Lung microvascular endothelial cell (primary cell): ENCODE data around the gene SORL1. TPM values are rescaled to one million over a fixed set of nuclear protein-coding genes. Genes with fewer than 3 reads are reported as not detected.

Experiments
- DNase-seq, 2 donors: peaks; one replicate each; pipeline versions ENCODE4 v3.0.0 to v3.0.0-alpha.2; 2010; ENCODE audit warnings: low read depth in 2 of 2
- total RNA-seq: library from RNA; depleted of rRNA; stranded (reverse); fragments of >200 nt; gene quantifications from 2 replicates; pipeline ENCODE4 v1.2.1, GENCODE V29; 2014

Gene SORL1
- total RNA-seq, 1 donor from 2014 or later: under 0.01 TPM

- peak; percentile 89 to 90 for DNase-seq
These were observed 203.6 kb downstream of the SORL1 start for GRCh38 chr11:121655537-121656327.

DNA sequence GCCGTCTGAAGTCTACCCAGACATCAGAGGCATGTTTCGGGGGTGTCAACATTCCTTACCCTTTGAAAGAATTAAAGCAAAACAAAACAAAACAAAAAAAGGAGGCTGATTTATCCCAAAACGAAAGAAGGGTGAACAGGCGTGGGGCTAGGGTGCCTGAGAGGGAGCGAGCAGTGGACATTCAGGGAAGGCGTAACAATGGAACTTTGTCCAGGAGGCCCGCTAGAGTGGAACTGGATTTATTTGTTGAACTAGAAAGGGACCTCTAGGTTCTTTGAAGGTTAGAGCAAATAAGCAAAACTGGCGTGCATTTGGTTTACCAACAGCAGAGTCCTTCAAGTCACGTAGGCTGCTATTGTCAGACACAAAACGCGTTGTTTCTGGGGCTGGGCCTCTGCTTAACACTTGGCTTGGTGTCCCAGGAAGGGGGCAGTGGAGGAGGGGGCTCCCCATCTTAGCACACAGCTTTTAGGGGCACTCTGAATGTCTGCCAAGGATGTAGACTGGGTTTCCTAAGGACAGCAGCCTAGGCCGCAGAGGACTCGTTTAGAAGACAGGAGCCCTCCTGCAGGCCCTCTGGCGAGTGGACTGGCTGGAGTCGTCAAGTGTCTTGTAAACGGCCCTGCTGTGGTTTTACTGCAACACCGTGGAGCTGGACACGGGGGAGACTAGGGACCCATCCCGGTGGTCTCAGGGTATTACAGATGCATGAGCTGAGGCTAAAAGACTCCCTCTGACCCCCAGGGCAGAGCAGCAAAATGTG, 204.4 kb downstream of the SORL1 start:
- DNase-seq: no peak

- DNase-seq: no peak
These were observed 205.0 kb downstream of the SORL1 start for GRCh38 chr11:121657146-121657545.

DNA sequence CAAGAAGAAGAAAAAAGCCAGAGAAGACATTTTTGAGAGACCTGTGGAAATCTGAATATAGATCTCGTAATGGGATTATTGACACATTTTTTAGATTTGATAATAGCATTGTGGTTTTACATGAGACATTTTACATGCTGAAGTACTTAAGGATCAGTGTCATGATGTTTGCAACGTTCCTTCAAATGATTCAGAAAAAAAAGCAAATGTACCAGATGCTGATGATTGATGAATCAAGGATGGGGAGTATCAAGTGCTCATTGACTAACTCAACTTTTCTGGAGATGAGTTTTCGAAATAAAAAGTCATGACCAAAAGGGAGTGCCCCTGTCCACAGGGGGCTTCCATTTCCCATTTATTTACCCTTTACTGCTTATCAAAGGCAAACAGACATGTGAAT, 207.7 kb downstream of the SORL1 start:
- no peak for DNase-seq

DNA sequence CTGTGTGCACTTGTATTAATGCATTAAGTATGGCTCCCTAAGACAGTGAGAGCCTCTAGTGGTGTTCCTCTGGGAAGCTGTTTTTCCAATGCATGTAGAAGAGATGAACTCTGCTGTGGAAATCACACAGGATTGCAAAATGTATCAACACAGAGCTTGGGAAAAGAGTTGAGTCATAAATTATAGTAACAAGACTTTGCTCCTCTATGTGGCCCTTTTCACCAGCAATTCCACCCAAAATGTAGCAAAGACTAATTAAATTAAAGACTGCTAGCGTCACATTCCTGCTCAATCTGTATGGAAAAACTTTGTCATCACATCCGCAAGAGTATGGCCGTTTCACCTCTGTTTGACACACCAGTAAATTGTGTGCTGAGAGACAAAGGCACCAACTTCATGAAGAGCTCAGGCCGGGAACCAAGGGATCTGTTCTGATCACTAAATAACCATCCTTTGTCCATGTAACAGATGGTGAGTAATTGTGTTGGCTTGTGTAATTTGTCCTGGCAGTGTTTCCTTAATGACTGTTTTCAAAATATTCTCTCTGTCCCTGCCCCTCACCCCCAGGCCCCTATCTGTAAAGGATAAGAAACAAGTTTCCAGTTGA, 209.9 kb downstream of the SORL1 start:
- DNase-seq: peak in 1 of 2 donors; percentile 9

GRCh38 chr11:121664144-121664543, 212.0 kb downstream of the SORL1 start:
- no peak for DNase-seq

DNA sequence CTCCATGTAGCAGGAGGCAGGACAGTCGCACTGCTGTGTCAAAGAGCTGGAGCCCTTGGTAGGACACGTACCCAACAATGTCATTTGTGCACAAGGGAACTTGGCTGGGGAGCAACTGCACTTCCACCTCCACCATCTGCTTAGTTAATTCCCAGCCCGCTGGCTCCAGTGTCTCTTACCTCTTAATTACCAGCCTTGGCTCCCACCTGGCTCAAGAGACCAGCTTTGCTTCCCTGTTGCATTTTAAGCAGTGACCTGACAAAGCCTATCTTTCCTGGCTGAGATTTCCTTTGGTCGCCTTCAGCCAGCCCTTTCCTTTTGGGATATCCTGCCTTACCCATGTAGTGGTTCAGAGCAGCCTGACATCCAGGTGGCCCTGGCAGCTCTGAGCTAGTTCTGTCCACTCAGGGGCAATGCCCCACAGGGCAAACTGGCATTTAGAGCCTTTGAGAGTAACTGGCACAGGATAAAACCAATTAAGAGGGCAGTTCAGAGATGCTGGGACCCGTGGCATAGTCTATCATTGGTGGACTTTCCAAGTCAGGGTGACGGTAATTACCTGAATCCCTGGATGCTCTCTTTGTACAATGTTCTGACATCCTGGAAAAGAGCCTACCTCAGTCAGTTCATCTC, 213.2 kb downstream of the SORL1 start:
- DNase-seq: no peak

GRCh38 chr11:121667836-121668235, 215.7 kb downstream of the SORL1 start:
- DNase-seq: no peak

DNA sequence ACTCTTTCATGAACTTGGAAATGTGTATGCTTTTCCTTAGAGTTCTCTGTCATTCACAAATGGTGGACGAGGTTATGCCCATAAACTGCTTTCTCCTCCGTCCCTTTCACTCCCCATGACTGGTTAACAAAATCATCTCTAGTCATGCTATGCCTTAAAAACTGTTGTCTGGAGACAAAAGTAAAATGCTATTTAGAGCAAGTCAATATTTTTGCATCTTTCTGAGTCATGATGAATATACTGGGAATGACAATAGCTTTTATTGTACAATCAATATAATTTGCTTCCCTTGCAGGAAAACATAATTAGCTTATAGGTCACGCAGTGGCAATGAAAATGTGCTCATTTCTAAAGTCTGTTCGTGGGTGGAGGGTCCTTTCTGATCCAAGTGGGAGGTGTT, 217.3 kb downstream of the SORL1 start:
- DNase-seq: no peak

DNA sequence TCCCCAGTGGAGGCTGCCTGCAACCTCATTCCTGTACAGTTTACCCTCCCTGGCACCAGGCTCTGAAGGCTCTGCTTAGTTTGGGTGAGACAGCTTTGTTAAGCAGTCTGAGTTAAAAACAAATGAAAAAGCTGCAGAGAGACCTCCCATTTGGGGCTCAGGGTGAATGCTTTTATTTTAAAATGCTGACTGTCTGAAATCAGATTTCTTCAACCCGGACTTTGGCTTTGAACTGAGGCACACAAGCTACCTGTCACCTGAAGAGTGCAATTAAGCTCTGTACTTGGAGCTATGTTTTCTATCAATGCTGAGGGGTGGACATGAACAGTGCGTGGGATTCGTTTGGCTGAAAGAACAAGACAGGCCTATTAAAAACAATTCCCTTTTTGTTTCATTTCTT, 218.2 kb downstream of the SORL1 start:
- no peak for DNase-seq

- DNase-seq: no peak
These were observed 218.7 kb downstream of the SORL1 start for GRCh38 chr11:121670805-121671282.

- no peak for DNase-seq
These were observed 219.4 kb downstream of the SORL1 start for GRCh38 chr11:121671283-121672168.

GRCh38 chr11:121672630-121673487, 220.7 kb downstream of the SORL1 start:
- DNase-seq: no peak

GRCh38 chr11:121681550-121682268, 229.6 kb downstream of the SORL1 start:
- DNase-seq: no peak

Other genes with a start within 250 kb of the SORL1 start
- 31.7 and 34.2 TPM in 2 replicates for gene SC5D, start 159.5 kb upstream of the SORL1 start, total RNA-seq